ENCODE results near the gene TMEM266.

GRCh38 chr15:76235186-76235826, 175.5 kb downstream of the TMEM266 start:
- TF ChIP-seq CTCF (IDR thresholded peaks at IDR 0.05) (no peak), POLR2A (IDR thresholded peaks at IDR 0.05) (no peak)

All from suprapubic skin (tissue), 3 donors.